ENCODE data around the gene RHOG. TPM values are rescaled to one million over a fixed set of nuclear protein-coding genes. Genes with fewer than 3 reads are reported as not detected.
A peak's percentile ranks its signal among the peaks of the same experiment; 100 is the strongest.

RHOG gene
- total RNA-seq, 2 experiments from 2014 or later = 101 to 106 TPM

DNA sequence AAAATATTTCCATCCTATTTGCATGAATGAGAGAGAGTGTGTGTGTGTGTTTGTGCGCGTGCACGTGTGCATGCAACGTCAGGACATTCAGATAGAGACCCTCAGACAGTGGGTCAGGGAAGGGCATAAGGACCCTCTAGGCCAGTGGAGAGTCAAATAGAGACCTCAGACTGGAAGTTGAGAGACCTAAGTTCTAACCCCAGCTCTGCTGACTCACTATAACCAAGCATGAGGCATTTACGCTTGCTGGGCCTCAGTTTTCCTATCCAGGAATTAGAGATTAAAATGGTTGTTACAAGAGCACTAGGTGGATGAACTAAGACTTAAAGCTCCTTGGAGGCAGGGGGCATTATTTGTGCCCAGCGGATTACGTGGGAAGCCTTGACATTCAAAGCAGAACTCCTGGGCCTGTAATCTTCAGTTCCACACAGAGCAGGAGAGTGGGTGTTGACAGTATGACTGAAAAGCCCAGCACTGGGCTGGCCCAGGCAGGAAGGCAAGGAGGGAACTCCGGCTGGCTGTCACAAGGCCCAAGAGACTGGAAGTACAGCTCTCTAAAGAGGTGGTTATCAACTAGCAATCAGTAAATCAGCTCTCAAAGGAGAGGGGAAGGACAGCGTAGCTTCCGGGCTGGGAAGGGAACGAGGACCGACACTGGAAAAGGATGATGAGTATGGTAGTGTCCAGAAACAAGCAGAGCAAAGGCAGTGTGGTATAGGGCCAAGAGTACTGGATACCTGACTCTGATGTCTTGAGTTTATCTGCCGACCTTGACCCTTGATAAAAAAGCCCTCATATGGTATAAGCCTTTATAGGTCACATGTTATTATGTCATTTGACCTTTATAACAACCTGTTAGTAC is 9.2 kb downstream of the RHOG start:
- TF ChIP-seq, protein P1, sequence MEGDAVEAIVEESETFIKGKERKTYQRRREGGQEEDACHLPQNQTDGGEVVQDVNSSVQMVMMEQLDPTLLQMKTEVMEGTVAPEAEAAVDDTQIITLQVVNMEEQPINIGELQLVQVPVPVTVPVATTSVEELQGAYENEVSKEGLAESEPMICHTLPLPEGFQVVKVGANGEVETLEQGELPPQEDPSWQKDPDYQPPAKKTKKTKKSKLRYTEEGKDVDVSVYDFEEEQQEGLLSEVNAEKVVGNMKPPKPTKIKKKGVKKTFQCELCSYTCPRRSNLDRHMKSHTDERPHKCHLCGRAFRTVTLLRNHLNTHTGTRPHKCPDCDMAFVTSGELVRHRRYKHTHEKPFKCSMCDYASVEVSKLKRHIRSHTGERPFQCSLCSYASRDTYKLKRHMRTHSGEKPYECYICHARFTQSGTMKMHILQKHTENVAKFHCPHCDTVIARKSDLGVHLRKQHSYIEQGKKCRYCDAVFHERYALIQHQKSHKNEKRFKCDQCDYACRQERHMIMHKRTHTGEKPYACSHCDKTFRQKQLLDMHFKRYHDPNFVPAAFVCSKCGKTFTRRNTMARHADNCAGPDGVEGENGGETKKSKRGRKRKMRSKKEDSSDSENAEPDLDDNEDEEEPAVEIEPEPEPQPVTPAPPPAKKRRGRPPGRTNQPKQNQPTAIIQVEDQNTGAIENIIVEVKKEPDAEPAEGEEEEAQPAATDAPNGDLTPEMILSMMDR (IDR thresholded peaks at IDR 0.05) = no peak
- peaks cover 73% of the 10 kb centered on the region for H3K4me1 ChIP-seq (ENCODE audit: insufficient read depth, low read length)
- ChIA-PET CTCF (interaction anchor here (1.1 to 2.9 kb wide), 6 partner anchors 10 to 24 kb away, joined by 3 to 9 read pairs (median 6); partner anchors contain the start of genes PGAP2 and STIM1), POLR2A (interaction anchor here (3.8 to 15.1 kb wide), 2 partner anchors 9 to 21 kb away, joined by 24 to 577 read pairs; partner anchors contain the start of genes RHOG and STIM1)
- peaks cover 75% of the 10 kb centered on the region for H3K36me3 ChIP-seq (ENCODE audit: insufficient read depth, low read length)
- DNase-seq (peak in 1 of 14 experiments; percentile 34), ATAC-seq (ENCODE audit: poor library complexity) (peak; percentile 31)
- intact Hi-C loops (cut with DNase I, micrococcal nuclease) = no loop called here
- H3K27me3 ChIP-seq (ENCODE audit: control insufficient read depth in 1 of 2, insufficient read depth in 2 of 2, low read length in 2 of 2) = no peaks in the 10 kb centered on the region
- Mint-ChIP-seq H3K4me1 (ENCODE audit: low read depth) (peaks cover 70% of the 10 kb centered on the region), H3K4me3 (peak overlapping the region; percentile 59), H3K27me3 (no peaks in the 10 kb centered on the region), H3K36me3 (ENCODE audit: low read depth) (peaks cover 88% of the 10 kb centered on the region), H3K27ac (peak overlapping the region; percentile 95), H3K9me3 (no peaks in the 10 kb centered on the region)
- H3K4me3 ChIP-seq (ENCODE audit: low read length) = no peak overlapping the region
- H3K9me3 ChIP-seq (ENCODE audit: control insufficient read depth in 1 of 2, insufficient read depth in 1 of 2, low read length in 2 of 2) = no peaks in the 10 kb centered on the region
- peak overlapping the region; percentile 33 to 65 for H3K27ac ChIP-seq (ENCODE audit: low read depth in 1 of 2, low read length in 2 of 2)

DNA sequence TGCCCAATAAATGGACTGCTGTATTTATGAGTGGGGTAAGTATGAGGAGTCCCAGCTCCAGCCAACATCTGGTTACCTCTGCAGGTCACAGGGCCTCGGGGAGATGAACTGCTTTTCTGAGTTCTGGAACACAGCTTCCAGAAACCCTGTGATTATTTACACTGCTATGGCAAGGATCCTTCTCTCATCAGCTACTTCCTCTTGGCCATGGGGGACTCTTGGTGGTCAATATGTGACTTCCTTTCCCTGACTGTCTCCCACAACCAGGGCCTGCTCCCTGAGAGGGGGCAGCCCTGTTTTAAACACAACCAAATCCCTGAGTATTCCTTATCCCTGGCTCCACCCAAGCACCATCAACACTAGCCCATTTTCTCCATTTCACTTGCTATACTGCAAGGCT is 10.0 kb downstream of the RHOG start:
- DNase-seq (no peak), ATAC-seq (ENCODE audit: poor library complexity) (no peak)
- Mint-ChIP-seq H3K36me3 (ENCODE audit: low read depth) (peaks cover 96% of the 10 kb centered on the region), H3K4me3 (peak overlapping the region; percentile 38), H3K27me3 (no peaks in the 10 kb centered on the region), H3K9me3 (no peaks in the 10 kb centered on the region), H3K4me1 (ENCODE audit: low read depth) (peaks cover 76% of the 10 kb centered on the region), H3K27ac (peak overlapping the region; percentile 95)
- peaks cover 81% of the 10 kb centered on the region for H3K36me3 ChIP-seq (ENCODE audit: insufficient read depth, low read length)
- TF ChIP-seq, protein P1 (IDR thresholded peaks at IDR 0.05) = no peak
- H3K9me3 ChIP-seq (ENCODE audit: control insufficient read depth in 1 of 2, insufficient read depth in 1 of 2, low read length in 2 of 2) = no peaks in the 10 kb centered on the region
- no peak overlapping the region for H3K4me3 ChIP-seq (ENCODE audit: low read length)
- H3K4me1 ChIP-seq (ENCODE audit: insufficient read depth, low read length) = peaks cover 68% of the 10 kb centered on the region
- CTCF ChIA-PET = interaction anchor here (1.1 to 1.9 kb wide), 3 partner anchors 11 to 25 kb away, joined by 3 to 7 read pairs (median 6); partner anchors contain the start of genes PGAP2 and STIM1
- POLR2A ChIA-PET = interaction anchor here (1.5 to 15.1 kb wide), 3 partner anchors 8 to 22 kb away, joined by 4 to 577 read pairs (median 24); partner anchors contain the start of genes RHOG and STIM1
- peak overlapping the region; percentile 33 to 65 for H3K27ac ChIP-seq (ENCODE audit: low read depth in 1 of 2, low read length in 2 of 2)
- H3K27me3 ChIP-seq (ENCODE audit: control insufficient read depth in 1 of 2, insufficient read depth in 2 of 2, low read length in 2 of 2) = no peaks in the 10 kb centered on the region
- intact Hi-C loops (cut with DNase I, micrococcal nuclease) = no loop called here

DNA sequence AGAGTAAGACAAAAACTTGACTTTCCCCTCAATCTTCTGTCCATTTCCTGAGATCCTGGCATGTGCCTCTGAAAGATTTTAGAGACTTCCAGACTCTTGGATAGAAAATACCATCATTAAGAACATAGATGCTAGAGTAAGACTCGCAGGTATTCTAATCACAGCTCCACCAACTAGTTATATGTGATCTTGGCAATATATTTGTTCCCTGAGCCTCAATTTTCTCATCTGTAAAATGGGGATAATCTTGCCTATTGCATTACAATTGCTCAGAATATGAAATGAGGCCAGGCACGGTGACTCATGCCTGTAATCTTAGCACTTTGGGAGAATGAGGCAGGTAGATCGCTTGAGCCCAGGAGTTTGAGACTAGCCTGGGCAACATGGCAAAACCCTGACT is 10.7 kb downstream of the RHOG start:
- H3K36me3 ChIP-seq (ENCODE audit: insufficient read depth, low read length) = peaks cover 79% of the 10 kb centered on the region
- POLR2A ChIA-PET = interaction anchor here (1.5 to 15.1 kb wide), 3 partner anchors 9 to 23 kb away, joined by 4 to 577 read pairs (median 24); partner anchors contain the start of genes RHOG and STIM1
- H3K36me3 Mint-ChIP-seq (ENCODE audit: low read depth) = peaks cover 92% of the 10 kb centered on the region

More for the DNA sequence above, 10.7 kb downstream of the RHOG start:
- no peaks in the 10 kb centered on the region for H3K9me3 Mint-ChIP-seq
- TF ChIP-seq, protein P1 (IDR thresholded peaks at IDR 0.05) = no peak
- Histone ChIP-seq H3K9me3 (ENCODE audit: control insufficient read depth in 1 of 2, insufficient read depth in 1 of 2, low read length in 2 of 2) (no peaks in the 10 kb centered on the region), H3K4me1 (ENCODE audit: insufficient read depth, low read length) (peaks cover 68% of the 10 kb centered on the region), H3K27ac (ENCODE audit: low read depth in 1 of 2, low read length in 2 of 2) (peak overlapping the region in 1 of 2 donors; percentile 65), H3K27me3 (ENCODE audit: control insufficient read depth in 1 of 2, insufficient read depth in 2 of 2, low read length in 2 of 2) (no peaks in the 10 kb centered on the region), H3K4me3 (ENCODE audit: low read length) (no peak overlapping the region)
- CTCF ChIA-PET = interaction anchor here (1.1 kb wide), 1 partner anchor 25 kb away, joined by 3 read pairs; the partner anchor contains the start of gene STIM1
- ATAC-seq (ENCODE audit: poor library complexity) (no peak), DNase-seq (no peak)
- no peaks in the 10 kb centered on the region for H3K27me3 Mint-ChIP-seq
- no peak overlapping the region for H3K4me3 Mint-ChIP-seq
- intact Hi-C loops (cut with DNase I, micrococcal nuclease) = no loop called here
- peak overlapping the region; percentile 95 for H3K27ac Mint-ChIP-seq
- H3K4me1 Mint-ChIP-seq (ENCODE audit: low read depth) = peaks cover 76% of the 10 kb centered on the region

All from CD4-positive, alpha-beta T cell (primary cell).